Measurements from ENCODE around the gene CPN1.

The CPN1 gene

DNA sequence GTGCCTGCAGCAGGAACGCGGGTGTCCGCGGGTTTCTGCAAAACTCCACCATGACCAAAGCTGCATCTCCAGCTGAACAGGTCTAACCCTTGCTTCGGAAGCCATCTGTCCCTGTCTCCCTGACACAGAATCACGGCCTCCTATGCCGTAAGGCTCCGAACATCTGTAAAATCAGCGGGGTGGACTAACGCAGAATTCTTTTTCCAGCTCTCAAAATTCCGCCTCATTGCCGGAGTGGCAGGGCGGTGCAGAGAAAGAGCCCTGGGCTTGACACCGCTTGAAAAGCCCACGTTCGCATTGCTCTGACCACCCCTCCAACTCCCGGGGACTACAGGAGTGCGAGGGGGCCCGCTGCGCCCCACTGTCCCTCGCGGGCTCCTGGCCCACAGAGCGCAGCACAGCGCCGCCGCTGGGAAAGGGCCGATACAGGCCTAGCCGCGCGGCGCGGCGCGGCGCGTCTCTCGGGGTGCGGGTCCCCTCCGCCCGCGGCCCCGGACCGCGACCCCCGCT, 72.3 kb downstream of the CPN1 start:
- Histone ChIP-seq H3K9ac (ENCODE audit: low read length in 2 of 2) (peak overlapping the region; percentile 67 to 84), H3K4me3 (ENCODE audit: low read length in 2 of 2) (peak overlapping the region; percentile 86 to 91), H3K9me3 (ENCODE audit: control insufficient read depth in 2 of 2, low read length in 2 of 2) (no peaks in the 10 kb centered on the region), H3K27ac (ENCODE audit: low read length) (peak overlapping the region; percentile 32), H3K4me1 (ENCODE audit: control insufficient read depth, insufficient read depth, low read length) (peaks cover 13% of the 10 kb centered on the region), H3K36me3 (ENCODE audit: control insufficient read depth in 2 of 2, insufficient read depth in 2 of 2, low read length in 2 of 2) (no peaks in the 10 kb centered on the region), H3K27me3 (ENCODE audit: control insufficient read depth in 1 of 2, insufficient read depth in 2 of 2, low read length in 2 of 2) (no peaks in the 10 kb centered on the region)

DNA sequence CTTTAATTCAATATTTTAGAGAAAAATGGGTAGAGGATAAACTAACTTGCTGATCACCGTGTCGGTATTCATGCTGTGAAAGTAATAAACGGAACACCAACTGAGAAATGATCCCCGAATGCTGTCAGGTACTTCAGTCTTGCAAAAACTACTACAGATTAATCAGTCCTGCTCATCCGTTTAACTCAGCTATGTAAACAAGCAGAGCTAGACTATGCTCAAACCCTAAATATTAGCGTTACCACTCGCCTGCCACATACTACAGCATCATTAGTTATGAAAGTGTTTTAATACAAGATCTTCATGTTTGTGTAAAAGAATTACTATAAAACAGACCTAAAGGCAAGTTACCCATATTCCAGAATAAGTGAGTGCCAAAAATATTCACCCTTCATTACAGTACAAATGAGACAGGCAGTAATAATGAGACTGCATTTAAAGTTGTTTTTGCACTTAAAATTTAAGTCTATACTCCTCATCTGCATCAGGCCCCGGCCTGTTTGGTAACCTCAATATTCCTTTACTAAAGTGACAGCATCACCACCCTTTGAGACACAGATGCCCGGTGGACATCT, 72.9 kb downstream of the CPN1 start:
- H3K27me3 ChIP-seq (ENCODE audit: control insufficient read depth in 1 of 2, insufficient read depth in 2 of 2, low read length in 2 of 2) = no peaks in the 10 kb centered on the region
- H3K4me3 ChIP-seq (ENCODE audit: low read length in 2 of 2) = peak overlapping the region; percentile 86 to 91
- peak overlapping the region; percentile 32 for H3K27ac ChIP-seq (ENCODE audit: low read length)
- no peaks in the 10 kb centered on the region for H3K9me3 ChIP-seq (ENCODE audit: control insufficient read depth in 2 of 2, low read length in 2 of 2)
- H3K4me1 ChIP-seq (ENCODE audit: control insufficient read depth, insufficient read depth, low read length) = peaks cover 13% of the 10 kb centered on the region
- peak overlapping the region; percentile 67 to 84 for H3K9ac ChIP-seq (ENCODE audit: low read length in 2 of 2)
- H3K36me3 ChIP-seq (ENCODE audit: control insufficient read depth in 2 of 2, insufficient read depth in 2 of 2, low read length in 2 of 2) = no peaks in the 10 kb centered on the region

DNA sequence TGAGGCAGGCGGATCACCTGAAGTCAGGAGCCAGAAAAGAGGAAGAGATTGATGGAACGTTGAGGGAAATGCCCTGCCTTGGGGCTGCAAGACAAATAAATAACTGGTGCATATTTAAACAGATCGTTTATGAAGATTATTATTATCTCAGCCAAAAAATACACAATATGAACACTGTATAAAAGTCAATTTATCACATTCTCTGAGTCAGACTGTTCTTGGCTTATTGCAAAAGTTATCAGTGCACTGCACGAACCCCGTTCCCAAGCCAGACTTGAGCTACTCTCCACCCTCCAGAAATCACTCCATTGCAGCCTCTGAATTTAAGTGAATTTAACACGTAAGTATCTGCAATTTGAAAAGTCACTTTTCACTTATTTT, 73.5 kb downstream of the CPN1 start:
- Histone ChIP-seq H3K9ac (ENCODE audit: low read length in 2 of 2) (peak overlapping the region in 1 of 2 donors; percentile 67), H3K27me3 (ENCODE audit: control insufficient read depth in 1 of 2, insufficient read depth in 2 of 2, low read length in 2 of 2) (no peaks in the 10 kb centered on the region), H3K27ac (ENCODE audit: low read length) (no peak overlapping the region), H3K4me1 (ENCODE audit: control insufficient read depth, insufficient read depth, low read length) (peaks cover 13% of the 10 kb centered on the region), H3K9me3 (ENCODE audit: control insufficient read depth in 2 of 2, low read length in 2 of 2) (no peaks in the 10 kb centered on the region), H3K4me3 (ENCODE audit: low read length in 2 of 2) (peak overlapping the region; percentile 86 to 91), H3K36me3 (ENCODE audit: control insufficient read depth in 2 of 2, insufficient read depth in 2 of 2, low read length in 2 of 2) (no peaks in the 10 kb centered on the region)

GRCh38 chr10:100007231-100008141, 74.2 kb downstream of the CPN1 start:
- Histone ChIP-seq H3K4me3 (ENCODE audit: low read length in 2 of 2) (peak overlapping the region; percentile 86 to 91), H3K4me1 (ENCODE audit: control insufficient read depth, insufficient read depth, low read length) (peaks cover 13% of the 10 kb centered on the region), H3K9ac (ENCODE audit: low read length in 2 of 2) (peak overlapping the region; percentile 22 to 46), H3K27me3 (ENCODE audit: control insufficient read depth in 1 of 2, insufficient read depth in 2 of 2, low read length in 2 of 2) (no peaks in the 10 kb centered on the region), H3K9me3 (ENCODE audit: control insufficient read depth in 2 of 2, low read length in 2 of 2) (no peaks in the 10 kb centered on the region), H3K27ac (ENCODE audit: low read length) (no peak overlapping the region), H3K36me3 (ENCODE audit: control insufficient read depth in 2 of 2, insufficient read depth in 2 of 2, low read length in 2 of 2) (no peaks in the 10 kb centered on the region)

GRCh38 chr10:100006243-100006886, 75.3 kb downstream of the CPN1 start:
- Histone ChIP-seq H3K27ac (ENCODE audit: low read length) (peak overlapping the region; percentile 19), H3K9me3 (ENCODE audit: control insufficient read depth in 2 of 2, low read length in 2 of 2) (no peaks in the 10 kb centered on the region), H3K27me3 (ENCODE audit: control insufficient read depth in 1 of 2, insufficient read depth in 2 of 2, low read length in 2 of 2) (no peaks in the 10 kb centered on the region), H3K4me3 (ENCODE audit: low read length in 2 of 2) (peak overlapping the region in 1 of 2 donors; percentile 17), H3K9ac (ENCODE audit: low read length in 2 of 2) (peak overlapping the region in 1 of 2 donors; percentile 16), H3K4me1 (ENCODE audit: control insufficient read depth, insufficient read depth, low read length) (peaks cover 17% of the 10 kb centered on the region), H3K36me3 (ENCODE audit: control insufficient read depth in 2 of 2, insufficient read depth in 2 of 2, low read length in 2 of 2) (no peaks in the 10 kb centered on the region)

DNA sequence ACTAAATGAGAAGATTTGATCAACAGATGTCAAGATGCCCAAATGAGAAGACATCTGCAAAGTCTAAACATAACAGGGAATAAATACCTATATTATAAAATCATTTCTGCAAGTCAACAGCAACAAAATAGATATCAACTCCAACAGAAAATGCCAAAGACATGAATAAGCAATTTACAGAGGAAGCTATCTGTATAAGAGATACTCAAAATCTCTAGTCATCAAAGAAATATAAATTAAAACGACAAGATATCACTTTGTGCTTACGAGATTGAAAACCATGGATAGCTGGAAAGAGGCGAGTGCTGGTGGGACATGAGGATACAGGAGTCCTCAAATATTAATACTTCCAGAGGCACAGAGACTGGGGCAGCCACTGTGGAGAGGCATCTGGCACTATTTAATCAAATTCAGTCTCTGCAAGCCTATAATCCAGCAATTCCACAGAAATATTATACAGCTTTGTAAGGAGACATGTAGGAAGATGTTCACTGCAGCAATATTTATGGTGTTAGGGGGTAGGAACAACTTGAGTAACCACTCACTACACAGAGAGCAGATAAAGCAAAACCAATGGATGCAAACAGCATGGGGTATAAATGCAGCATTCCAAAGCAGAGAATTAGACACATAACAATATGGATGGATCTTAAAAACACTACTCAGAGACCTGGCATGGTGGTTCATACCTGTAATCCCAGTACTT, 76.7 kb downstream of the CPN1 start:
- H3K27me3 ChIP-seq (ENCODE audit: control insufficient read depth in 1 of 2, insufficient read depth in 2 of 2, low read length in 2 of 2) = no peaks in the 10 kb centered on the region
- H3K4me1 ChIP-seq (ENCODE audit: control insufficient read depth, insufficient read depth, low read length) = peaks cover 21% of the 10 kb centered on the region
- no peaks in the 10 kb centered on the region for H3K9me3 ChIP-seq (ENCODE audit: control insufficient read depth in 2 of 2, low read length in 2 of 2)
- H3K36me3 ChIP-seq (ENCODE audit: control insufficient read depth in 2 of 2, insufficient read depth in 2 of 2, low read length in 2 of 2) = no peaks in the 10 kb centered on the region
- no peak overlapping the region for H3K4me3 ChIP-seq (ENCODE audit: low read length in 2 of 2)
- no peak overlapping the region for H3K9ac ChIP-seq (ENCODE audit: low read length in 2 of 2)
- H3K27ac ChIP-seq (ENCODE audit: low read length) = no peak overlapping the region

- Histone ChIP-seq H3K27ac (ENCODE audit: low read length) (peak overlapping the region; percentile 38), H3K36me3 (ENCODE audit: control insufficient read depth in 2 of 2, insufficient read depth in 2 of 2, low read length in 2 of 2) (no peaks in the 10 kb centered on the region), H3K9ac (ENCODE audit: low read length in 2 of 2) (peak overlapping the region in 1 of 2 donors; percentile 46), H3K27me3 (ENCODE audit: control insufficient read depth in 1 of 2, insufficient read depth in 2 of 2, low read length in 2 of 2) (no peaks in the 10 kb centered on the region), H3K9me3 (ENCODE audit: control insufficient read depth in 2 of 2, low read length in 2 of 2) (no peaks in the 10 kb centered on the region), H3K4me1 (ENCODE audit: control insufficient read depth, insufficient read depth, low read length) (peaks cover 22% of the 10 kb centered on the region), H3K4me3 (ENCODE audit: low read length in 2 of 2) (peak overlapping the region; percentile 40 to 50)
Observed at GRCh38 chr10:100000109-100000644, 81.5 kb downstream of the CPN1 start.

DNA sequence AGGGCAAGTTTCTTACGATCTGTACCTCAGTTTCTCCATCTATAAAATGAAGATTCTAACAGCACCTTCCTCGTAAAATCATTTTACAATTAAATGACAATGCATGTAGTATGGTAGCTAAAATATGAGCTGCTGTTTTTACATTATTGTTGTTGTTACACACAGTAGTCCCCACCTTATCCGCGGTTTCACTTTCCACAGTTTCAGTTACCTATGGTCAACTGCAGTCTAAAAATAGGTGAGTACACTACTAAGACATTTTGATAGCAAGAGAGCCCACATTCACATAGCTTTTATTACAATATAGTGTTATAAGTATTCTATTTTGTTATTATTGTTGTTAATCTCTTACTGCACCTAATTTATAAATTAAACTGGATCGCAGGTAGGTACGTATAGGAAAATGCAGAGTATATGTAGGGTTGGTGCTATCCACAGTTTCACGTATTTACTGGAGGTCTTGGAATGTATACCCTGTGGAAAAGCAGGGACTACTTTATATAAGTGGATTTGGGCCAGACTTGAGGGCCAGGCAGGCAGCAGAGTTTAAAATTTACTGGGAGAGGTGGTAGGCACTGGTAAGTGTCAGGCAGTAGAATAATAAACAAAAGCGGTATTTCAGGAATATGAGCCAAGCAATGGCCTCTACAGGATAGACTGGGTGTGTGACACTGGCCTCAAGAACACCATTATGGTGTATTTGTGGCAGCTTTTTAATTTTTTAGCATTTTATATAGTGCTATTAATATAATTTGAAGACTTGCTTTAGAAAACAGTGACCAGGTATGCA, 82.2 kb downstream of the CPN1 start:
- Histone ChIP-seq H3K9me3 (ENCODE audit: control insufficient read depth in 2 of 2, low read length in 2 of 2) (no peaks in the 10 kb centered on the region), H3K36me3 (ENCODE audit: control insufficient read depth in 2 of 2, insufficient read depth in 2 of 2, low read length in 2 of 2) (no peaks in the 10 kb centered on the region), H3K4me3 (ENCODE audit: low read length in 2 of 2) (peak overlapping the region; percentile 35 to 50), H3K9ac (ENCODE audit: low read length in 2 of 2) (peak overlapping the region in 1 of 2 donors; percentile 46), H3K27me3 (ENCODE audit: control insufficient read depth in 1 of 2, insufficient read depth in 2 of 2, low read length in 2 of 2) (no peaks in the 10 kb centered on the region), H3K4me1 (ENCODE audit: control insufficient read depth, insufficient read depth, low read length) (peaks cover 28% of the 10 kb centered on the region), H3K27ac (ENCODE audit: low read length) (peak overlapping the region; percentile 38)

DNA sequence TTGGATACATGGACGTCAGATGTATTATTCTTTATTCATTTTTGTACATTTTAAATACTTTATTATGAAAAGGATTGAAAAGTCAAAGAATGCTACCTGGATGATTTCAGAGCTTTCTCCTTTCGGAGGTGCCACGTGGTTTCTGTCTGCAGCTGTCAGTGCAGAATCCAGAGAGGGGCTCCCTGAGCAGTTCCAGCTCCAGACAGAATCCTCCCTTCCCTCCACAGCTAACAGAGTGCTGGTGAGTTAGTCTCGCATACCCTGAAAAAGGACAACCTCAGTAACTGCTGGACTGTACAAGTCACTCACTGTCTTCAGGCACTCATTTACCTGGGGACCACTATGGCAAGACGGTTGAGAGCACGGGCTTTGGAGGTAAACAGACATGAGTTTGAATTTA, 82.8 kb downstream of the CPN1 start:
- peak overlapping the region in 1 of 2 donors; percentile 43 for H3K9ac ChIP-seq (ENCODE audit: low read length in 2 of 2)

More for the DNA sequence above, 82.8 kb downstream of the CPN1 start:
- H3K4me1 ChIP-seq (ENCODE audit: control insufficient read depth, insufficient read depth, low read length) = peaks cover 33% of the 10 kb centered on the region
- H3K9me3 ChIP-seq (ENCODE audit: control insufficient read depth in 2 of 2, low read length in 2 of 2) = no peaks in the 10 kb centered on the region
- no peak overlapping the region for H3K27ac ChIP-seq (ENCODE audit: low read length)
- H3K4me3 ChIP-seq (ENCODE audit: low read length in 2 of 2) = peak overlapping the region; percentile 35 to 50
- H3K36me3 ChIP-seq (ENCODE audit: control insufficient read depth in 2 of 2, insufficient read depth in 2 of 2, low read length in 2 of 2) = no peaks in the 10 kb centered on the region
- H3K27me3 ChIP-seq (ENCODE audit: control insufficient read depth in 1 of 2, insufficient read depth in 2 of 2, low read length in 2 of 2) = no peaks in the 10 kb centered on the region

All from stomach smooth muscle (tissue), 2 donors.